Stimulated activated CD4-positive, alpha-beta T cell treated with anti-CD3 and anti-CD28 coated beads, Interleukin-15, amount 100 ng/mL, for 1 hour (primary cell): Measurements from ENCODE around the gene XPO5.
"Not testable (repeated sequence)": the region's sequence is repeated elsewhere in the genome, so short reads cannot be mapped to it uniquely, and the experiment has no call there.

ENCODE experiments used
- DNase-seq, 2 donors: peaks; one replicate each; pipeline ENCODE4 v3.0.0-alpha.2; 2020; ENCODE audit warnings: low read depth in 1 of 2, low spot score in 1 of 2

XPO5 gene

GRCh38 chr6:43584892-43585570 lies 9.2 kb upstream of the XPO5 start:
- DNase-seq: no peak

GRCh38 chr6:43582911-43583310 lies 7.1 kb upstream of the XPO5 start:
- no peak for DNase-seq

GRCh38 chr6:43579171-43579570 lies 3.3 kb upstream of the XPO5 start:
- no peak for DNase-seq

- DNase-seq: no peak
These were observed 2.9 kb upstream of the XPO5 start for GRCh38 chr6:43578748-43579147.

DNA sequence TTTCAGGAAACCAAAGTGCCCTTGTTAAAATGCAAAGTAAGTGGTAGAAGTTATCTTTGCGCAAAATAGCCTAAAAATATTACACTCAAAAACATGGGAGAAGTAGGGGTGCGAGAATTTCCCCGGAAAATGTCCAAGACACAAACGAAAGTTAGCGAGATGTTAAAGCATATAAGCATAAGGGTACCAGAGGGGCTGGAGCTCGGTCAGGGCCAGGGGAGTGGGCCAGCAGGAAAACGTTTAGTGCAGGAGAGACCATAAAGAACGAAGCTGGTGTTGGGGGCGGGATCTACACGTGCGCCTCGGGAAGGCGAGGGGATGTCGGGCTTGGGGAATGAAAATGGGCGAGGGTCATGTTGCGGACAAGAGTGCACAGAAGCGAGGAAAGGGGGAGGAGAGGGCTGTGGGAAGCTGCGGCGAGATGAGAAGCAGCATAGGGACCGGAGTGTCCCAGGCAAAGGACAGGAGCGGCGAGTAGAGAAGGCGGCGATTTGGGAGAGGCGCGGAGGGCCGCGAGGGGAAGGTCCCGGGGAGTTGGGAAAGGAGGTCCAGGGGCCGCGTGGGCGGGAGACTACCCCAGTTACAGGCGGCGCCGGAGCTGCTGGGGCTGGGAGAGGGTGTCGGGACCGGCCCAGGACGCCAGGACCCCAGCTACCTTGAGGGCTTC lies 600 bp downstream of the XPO5 start:
- DNase-seq: no peak

DNA sequence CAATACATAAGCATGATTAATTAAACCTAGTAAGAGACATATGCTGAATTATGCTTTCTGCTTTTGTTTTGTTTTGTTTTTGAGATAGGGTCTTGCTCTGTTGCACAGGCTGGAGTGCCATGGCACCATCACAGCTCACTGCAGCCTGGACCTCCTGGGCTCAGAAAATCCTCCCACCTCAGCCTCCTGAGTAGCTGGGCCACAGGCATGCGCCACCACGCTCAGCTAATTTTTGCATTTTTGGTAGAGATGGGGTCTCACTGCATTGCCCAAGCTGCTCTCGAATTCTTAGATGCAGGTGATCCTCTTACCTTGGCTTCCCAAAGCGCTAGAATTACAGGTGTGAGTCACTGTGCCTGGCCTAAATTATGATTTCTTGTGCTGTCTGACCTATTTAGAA lies 3.8 kb downstream of the XPO5 start:
- no peak for DNase-seq

DNA sequence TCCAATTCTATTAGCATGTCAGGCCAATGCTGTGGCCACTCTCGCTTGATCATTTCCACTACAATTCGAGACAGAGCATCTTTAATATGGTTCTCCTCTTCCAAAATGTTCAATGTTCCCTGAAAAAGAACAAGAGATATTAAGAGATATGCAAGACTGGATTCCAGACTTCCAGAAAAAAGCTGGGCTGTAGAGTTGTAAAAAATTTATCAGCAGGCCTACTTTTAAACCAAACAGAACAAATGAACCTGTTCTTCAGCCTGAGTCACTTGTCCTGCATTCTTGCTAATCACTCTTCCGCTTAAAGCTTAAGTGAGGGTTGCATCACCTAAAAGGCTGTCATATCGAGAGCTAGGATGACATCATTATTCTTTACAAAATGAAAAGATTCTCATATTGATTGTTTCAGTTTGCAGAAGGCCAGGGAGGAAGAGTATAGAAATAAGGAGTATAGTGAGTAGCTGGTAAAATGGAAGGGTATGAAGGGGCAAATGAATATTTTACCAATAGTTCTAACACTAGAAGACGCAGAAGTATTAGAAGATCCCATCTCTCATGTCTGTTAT lies 4.9 kb downstream of the XPO5 start:
- DNase-seq: no peak

- DNase-seq: no peak
These were observed 16.5 kb downstream of the XPO5 start for GRCh38 chr6:43559328-43559727.

GRCh38 chr6:43557620-43558019 lies 18.2 kb downstream of the XPO5 start:
- DNase-seq: not testable (repeated sequence)

- no peak for DNase-seq
These were observed 28.6 kb downstream of the XPO5 start for GRCh38 chr6:43547222-43547621.

GRCh38 chr6:43544461-43544860 lies 31.4 kb downstream of the XPO5 start:
- DNase-seq: no peak

DNA sequence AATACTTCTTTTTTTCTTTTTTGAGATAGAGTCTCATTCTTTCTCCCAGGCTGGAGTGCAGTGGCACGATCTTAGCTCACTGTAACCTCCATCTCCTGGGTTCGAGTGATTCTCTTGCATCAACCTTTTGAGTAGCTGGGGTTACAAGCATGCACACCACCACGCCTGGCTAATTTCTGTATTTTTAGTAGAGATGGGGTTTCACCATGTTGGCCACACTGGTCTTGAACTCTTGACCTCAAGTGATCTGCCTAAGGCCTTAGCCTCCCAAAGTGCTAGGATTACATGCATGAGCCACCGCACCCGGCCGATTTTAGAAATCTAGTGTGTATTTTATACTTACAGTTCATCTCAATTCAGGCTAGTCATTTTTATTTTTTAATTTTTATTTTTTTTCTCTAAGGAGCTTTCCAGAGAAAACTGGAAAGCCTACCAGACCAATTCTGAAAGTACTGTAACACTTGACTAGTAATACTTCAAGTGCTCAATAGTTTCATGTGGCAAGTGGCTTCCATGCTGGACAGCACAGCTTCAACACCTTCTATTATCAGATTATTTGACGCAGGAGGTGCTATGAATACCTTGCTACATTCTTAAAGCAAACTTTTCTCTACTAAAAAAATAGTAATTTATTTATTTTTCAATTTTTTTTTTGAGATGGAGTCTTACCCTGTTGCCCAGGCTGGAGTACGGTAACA lies 33.9 kb downstream of the XPO5 start:
- DNase-seq: no peak

DNA sequence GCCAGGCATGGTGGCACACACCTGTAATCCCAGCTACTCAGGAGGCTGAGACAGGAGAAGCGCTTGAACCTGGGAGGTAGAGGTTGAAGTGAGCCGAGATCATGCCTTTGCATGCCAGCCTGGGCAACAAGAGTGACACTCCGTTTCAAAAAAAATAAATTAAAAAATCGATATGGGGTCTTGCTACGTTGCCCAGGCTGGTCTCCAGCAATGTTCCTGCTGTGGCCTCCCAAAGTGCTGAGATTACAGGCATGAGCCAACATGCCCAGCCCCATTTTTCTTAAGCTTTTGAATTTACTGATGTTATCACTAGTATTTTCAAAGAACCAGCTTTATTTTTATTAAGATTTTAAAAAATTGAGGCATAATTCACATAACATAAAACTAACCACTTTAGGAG lies 35.3 kb downstream of the XPO5 start:
- no peak for DNase-seq

- not testable (repeated sequence) for DNase-seq
These were observed 36.4 kb downstream of the XPO5 start for GRCh38 chr6:43539409-43539808.

DNA sequence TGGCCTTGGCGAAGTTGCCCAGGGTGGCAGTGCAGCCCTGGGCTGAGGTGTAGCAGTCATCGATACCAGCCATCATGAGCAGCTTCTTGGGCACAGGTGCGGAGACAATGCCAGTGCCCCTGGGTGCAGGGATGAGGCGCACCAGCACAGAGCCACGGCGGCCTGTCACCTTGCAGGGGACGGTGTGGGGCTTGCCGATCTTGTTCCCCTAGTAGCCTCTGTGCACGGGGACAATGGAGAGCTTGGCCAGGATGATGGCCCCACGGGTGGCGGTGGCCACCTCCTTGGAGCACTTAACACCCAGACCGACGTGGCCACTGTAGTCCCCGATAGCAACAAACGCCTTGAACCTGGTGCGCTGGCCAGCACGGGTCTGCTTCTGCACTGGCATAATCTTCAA lies 36.9 kb downstream of the XPO5 start:
- DNase-seq: not testable (repeated sequence)

DNA sequence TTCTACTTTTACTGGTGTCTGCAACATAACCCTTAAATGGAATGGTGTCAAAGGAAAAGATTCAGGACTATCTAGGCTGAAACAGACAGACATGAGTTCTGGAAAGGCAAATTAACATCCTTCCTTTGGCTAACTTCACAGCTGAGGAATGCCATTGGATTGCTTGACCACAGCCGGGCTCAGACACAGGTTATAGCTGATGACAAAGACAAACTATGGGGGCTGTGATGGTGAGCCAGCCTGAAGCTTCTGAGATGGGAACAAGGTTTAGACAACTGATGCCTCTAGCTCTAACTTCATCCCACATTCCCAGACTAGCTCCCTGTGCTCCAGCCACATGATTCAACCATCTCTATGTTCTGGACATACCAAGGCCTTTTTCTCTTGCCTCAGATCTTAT lies 43.6 kb downstream of the XPO5 start:
- DNase-seq: no peak

- no peak for DNase-seq
These were observed 51.3 kb downstream of the XPO5 start for GRCh38 chr6:43524483-43524961.

DNA sequence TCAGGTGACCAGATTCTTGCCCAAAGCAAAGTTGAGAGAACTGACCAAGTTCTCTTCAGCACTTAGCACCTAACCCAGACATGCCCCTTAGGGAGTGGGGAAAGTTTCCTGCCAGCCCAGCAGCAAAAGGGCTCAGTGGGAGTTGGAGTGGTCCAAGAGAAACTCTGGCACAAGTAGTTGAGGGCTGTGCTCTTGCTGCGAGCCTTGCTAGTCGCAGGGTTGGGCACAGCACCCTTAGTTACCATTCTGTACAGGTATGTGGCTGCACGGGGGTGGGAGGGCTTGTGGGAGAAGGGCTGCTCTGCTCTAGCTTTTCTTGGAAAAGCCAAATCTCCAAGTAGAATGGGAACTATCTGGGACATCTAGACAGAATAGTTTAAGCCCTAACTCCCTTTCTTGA lies 52.6 kb downstream of the XPO5 start:
- no peak for DNase-seq

GRCh38 chr6:43522547-43523261 lies 53.1 kb downstream of the XPO5 start:
- no peak for DNase-seq

- DNase-seq: no peak
These were observed 54.0 kb downstream of the XPO5 start for GRCh38 chr6:43521836-43522235.

DNA sequence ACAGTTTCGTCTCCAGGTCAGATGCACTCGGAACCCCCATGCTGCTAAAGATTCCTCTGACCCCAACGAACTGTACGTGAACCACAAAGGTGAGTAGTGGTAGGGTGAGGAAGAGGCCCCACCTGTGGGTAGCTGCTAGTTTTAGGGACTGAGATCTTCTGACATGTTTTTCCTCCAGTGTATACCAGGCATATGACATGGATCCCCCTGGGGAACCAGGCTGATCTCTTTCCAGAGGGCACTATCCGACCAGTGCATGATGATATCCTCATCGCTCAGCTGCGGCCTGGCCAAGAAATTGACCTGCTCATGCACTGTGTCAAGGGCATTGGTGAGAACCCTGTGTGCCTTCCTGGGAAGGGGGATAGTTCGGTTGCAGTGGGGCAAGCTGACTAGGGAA lies 55.7 kb downstream of the XPO5 start:
- DNase-seq: no peak
